ENCODE data around the gene HAUS6. TPM values are rescaled to one million over a fixed set of nuclear protein-coding genes. Genes with fewer than 3 reads are reported as not detected.
A peak's percentile ranks its signal among the peaks of the same experiment; 100 is the strongest.
"Not testable (repeated sequence)": the region's sequence is repeated elsewhere in the genome, so short reads cannot be mapped to it uniquely, and the experiment has no call there.

The HAUS6 gene
- polyA plus RNA-seq (8.8 to 15.7 TPM (median 9.6 TPM) in 3 replicates), polyA minus RNA-seq (2.8 to 14.5 TPM (median 6.9 TPM) in 3 replicates)
- polyA plus RNA-seq (2011; ENCODE audit: low read depth): 10.2 TPM
- 5.8 and 10.3 TPM in 2 replicates for polyA plus RNA-seq (2011; cell fraction: cytosol; rRNA removed)
- 10.5 and 14.3 TPM in 2 replicates for polyA plus RNA-seq (2011; cell fraction: nucleus; rRNA removed)
- 6.7 and 9.4 TPM in 2 replicates for polyA plus RNA-seq (2012; ENCODE audit: low replicate concordance)
- 8.2 TPM for polyA minus RNA-seq (2011; cell fraction: cytosol; rRNA and poly(A)+ RNA removed)
- 9.5 and 14.9 TPM in 2 replicates for polyA minus RNA-seq (2011; cell fraction: nucleus; rRNA and poly(A)+ RNA removed)

DNA sequence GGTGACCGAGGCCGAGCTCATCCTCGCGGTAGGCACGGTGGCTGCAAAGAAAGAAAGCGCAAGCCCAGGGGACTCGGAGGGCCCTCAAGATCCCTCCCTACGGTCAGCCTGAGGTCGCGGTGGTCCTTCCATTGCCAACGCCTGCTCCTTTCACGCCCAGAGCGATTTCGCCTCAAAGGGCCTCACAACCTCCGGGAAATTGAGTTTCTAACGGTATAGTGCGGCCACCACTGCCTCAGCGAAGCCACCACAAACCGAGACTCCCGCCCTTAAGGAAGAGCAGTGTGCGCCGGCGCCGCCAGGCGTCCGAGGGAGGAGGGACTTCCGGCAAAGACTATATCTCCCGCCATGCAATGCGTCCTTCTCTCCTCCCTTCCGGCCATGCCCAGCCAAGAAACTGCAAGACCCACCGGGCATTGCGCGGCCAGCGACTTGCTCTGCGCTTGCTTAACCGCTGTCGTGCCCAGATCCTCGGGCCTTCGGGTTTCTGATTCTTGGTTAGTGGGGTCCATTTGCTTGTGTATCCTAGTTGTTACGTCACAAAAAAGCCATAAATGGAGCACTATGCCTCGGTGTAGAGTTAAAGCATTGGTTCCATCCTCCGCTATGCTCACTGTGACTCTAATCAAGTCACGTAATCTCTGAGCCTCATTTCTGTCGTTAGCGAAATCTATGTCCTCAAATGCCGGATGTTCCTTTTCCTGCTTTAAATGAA is at the start of gene HAUS6:
TSS of gene HAUS6 (minus strand) at position 274 of the 715 bp plus-strand sequence. CDS start at position 21, 253 bp downstream.
- Histone ChIP-seq H3K79me2 (ENCODE audit: control insufficient read depth, insufficient read depth, low read length) (peaks cover 41% of the 10 kb centered on the region), H3K4me3 (ENCODE audit: control insufficient read depth in 2 of 3, extremely low read depth in 1 of 3, insufficient read depth in 2 of 3, low read depth in 1 of 3, low read length in 3 of 3) (peak within 1 kb of the TSS; percentile 64 to 98 (median 87)), H3K9me3 (ENCODE audit: control insufficient read depth, low read depth, low read length) (no peaks in the 10 kb centered on the region), H3K27me3 (ENCODE audit: control insufficient read depth, extremely low read depth, insufficient read depth, low read length) (no peaks in the 10 kb centered on the region), H3K4me1 (ENCODE audit: control insufficient read depth, extremely low read depth, insufficient read depth, low read length) (peaks cover 10% of the 10 kb centered on the region), H3K9me1 (ENCODE audit: control insufficient read depth, extremely low read depth, insufficient read depth, low read length) (no peaks in the 10 kb centered on the region), H4K20me1 (ENCODE audit: control insufficient read depth, extremely low read depth, insufficient read depth, low read length) (no peaks in the 10 kb centered on the region), H3K36me3 (ENCODE audit: control insufficient read depth in 2 of 2, extremely low read depth in 1 of 2, insufficient read depth in 2 of 2, low read length in 2 of 2) (no peaks in the 10 kb centered on the region), H3K4me2 (ENCODE audit: control insufficient read depth, extremely low read depth, insufficient read depth, low read depth, low read length) (peak within 1 kb of the TSS; percentile 90), H3K9ac (ENCODE audit: control insufficient read depth, extremely low read depth, insufficient read depth, low read length) (peak within 1 kb of the TSS; percentile 86), H2AFZ (ENCODE audit: control insufficient read depth, low read length) (peak within 1 kb of the TSS; percentile 99), H3K27ac (ENCODE audit: control insufficient read depth, insufficient read depth, low read length) (peak within 1 kb of the TSS; percentile 91)
- FAIRE-seq: peak; percentile 95
- DNase-seq (ENCODE audit: low read depth, low spot score): peak; percentile 80
- dilution Hi-C loops (cut with MboI; ENCODE audit: extremely low pct_ligation_motif_present, low sequenced_read_pairs): no loop called here
- no peak for TF ChIP-seq EZH2 (IDR thresholded peaks at IDR 0.05; ENCODE audit: low read length)
- TF ChIP-seq, protein P1, sequence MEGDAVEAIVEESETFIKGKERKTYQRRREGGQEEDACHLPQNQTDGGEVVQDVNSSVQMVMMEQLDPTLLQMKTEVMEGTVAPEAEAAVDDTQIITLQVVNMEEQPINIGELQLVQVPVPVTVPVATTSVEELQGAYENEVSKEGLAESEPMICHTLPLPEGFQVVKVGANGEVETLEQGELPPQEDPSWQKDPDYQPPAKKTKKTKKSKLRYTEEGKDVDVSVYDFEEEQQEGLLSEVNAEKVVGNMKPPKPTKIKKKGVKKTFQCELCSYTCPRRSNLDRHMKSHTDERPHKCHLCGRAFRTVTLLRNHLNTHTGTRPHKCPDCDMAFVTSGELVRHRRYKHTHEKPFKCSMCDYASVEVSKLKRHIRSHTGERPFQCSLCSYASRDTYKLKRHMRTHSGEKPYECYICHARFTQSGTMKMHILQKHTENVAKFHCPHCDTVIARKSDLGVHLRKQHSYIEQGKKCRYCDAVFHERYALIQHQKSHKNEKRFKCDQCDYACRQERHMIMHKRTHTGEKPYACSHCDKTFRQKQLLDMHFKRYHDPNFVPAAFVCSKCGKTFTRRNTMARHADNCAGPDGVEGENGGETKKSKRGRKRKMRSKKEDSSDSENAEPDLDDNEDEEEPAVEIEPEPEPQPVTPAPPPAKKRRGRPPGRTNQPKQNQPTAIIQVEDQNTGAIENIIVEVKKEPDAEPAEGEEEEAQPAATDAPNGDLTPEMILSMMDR (optimal IDR thresholded peaks at IDR 0.05 in 1 of 3, IDR thresholded peaks at IDR 0.05 in 1 of 3, conservative IDR thresholded peaks at IDR 0.05 in 1 of 3; ENCODE audit: extremely low read depth in 1 of 3, insufficient read depth in 2 of 3, low read length in 3 of 3): peak; percentile 7 to 52 (median 8)

DNA sequence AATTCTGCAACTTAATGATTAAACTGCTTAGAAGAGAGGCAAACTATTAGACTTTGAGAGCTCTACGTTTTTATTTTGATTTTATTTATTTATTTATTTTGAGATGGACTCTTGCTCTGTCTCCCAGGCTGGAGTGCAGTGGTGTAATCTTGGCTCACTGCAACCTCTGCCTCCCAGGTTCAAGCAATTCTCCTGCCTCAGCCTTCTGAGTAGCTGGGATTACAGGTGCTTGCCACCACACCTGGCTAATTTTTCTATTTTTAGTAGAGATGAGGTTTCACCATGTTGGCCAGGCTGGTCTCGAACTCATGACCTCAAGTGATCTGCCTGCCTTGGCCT is 49.4 kb upstream of the HAUS6 start:
- H3K36me3 ChIP-seq (ENCODE audit: control insufficient read depth in 2 of 2, extremely low read depth in 1 of 2, insufficient read depth in 2 of 2, low read length in 2 of 2); H3K4me3 ChIP-seq (ENCODE audit: control insufficient read depth in 2 of 3, extremely low read depth in 1 of 3, insufficient read depth in 2 of 3, low read depth in 1 of 3, low read length in 3 of 3); H3K4me2 ChIP-seq (ENCODE audit: control insufficient read depth, extremely low read depth, insufficient read depth, low read depth, low read length); H3K9me1 ChIP-seq (ENCODE audit: control insufficient read depth, extremely low read depth, insufficient read depth, low read length); H2AFZ ChIP-seq (ENCODE audit: control insufficient read depth, low read length); FAIRE-seq; DNase-seq (ENCODE audit: low read depth, low spot score); H3K79me2 ChIP-seq (ENCODE audit: control insufficient read depth, insufficient read depth, low read length); H3K9ac ChIP-seq (ENCODE audit: control insufficient read depth, extremely low read depth, insufficient read depth, low read length); H3K27me3 ChIP-seq (ENCODE audit: control insufficient read depth, extremely low read depth, insufficient read depth, low read length); H4K20me1 ChIP-seq (ENCODE audit: control insufficient read depth, extremely low read depth, insufficient read depth, low read length); H3K27ac ChIP-seq (ENCODE audit: control insufficient read depth, insufficient read depth, low read length); H3K9me3 ChIP-seq (ENCODE audit: control insufficient read depth, low read depth, low read length); dilution Hi-C loops (cut with MboI; ENCODE audit: extremely low pct_ligation_motif_present, low sequenced_read_pairs): not testable (repeated sequence)
- H3K4me1 ChIP-seq (ENCODE audit: control insufficient read depth, extremely low read depth, insufficient read depth, low read length): peaks cover 10% of the 10 kb centered on the region

Measured in keratinocyte (primary cell).